Measurements from ENCODE around the gene TMEM121.

GRCh38 chr14:105519946-105520698 is 6.3 kb upstream of the TMEM121 start:
- TF ChIP-seq, protein P1, sequence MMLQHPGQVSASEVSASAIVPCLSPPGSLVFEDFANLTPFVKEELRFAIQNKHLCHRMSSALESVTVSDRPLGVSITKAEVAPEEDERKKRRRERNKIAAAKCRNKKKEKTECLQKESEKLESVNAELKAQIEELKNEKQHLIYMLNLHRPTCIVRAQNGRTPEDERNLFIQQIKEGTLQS (IDR thresholded peaks at IDR 0.05), result no peak
- TF ChIP-seq, protein P2, sequence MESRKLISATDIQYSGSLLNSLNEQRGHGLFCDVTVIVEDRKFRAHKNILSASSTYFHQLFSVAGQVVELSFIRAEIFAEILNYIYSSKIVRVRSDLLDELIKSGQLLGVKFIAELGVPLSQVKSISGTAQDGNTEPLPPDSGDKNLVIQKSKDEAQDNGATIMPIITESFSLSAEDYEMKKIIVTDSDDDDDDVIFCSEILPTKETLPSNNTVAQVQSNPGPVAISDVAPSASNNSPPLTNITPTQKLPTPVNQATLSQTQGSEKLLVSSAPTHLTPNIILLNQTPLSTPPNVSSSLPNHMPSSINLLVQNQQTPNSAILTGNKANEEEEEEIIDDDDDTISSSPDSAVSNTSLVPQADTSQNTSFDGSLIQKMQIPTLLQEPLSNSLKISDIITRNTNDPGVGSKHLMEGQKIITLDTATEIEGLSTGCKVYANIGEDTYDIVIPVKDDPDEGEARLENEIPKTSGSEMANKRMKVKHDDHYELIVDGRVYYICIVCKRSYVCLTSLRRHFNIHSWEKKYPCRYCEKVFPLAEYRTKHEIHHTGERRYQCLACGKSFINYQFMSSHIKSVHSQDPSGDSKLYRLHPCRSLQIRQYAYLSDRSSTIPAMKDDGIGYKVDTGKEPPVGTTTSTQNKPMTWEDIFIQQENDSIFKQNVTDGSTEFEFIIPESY (IDR thresholded peaks at IDR 0.05), result no peak
- no peak for TF ChIP-seq TAF1 (conservative IDR thresholded peaks at IDR 0.05)
- no peak for TF ChIP-seq CTCF (IDR thresholded peaks at IDR 0.05; ENCODE audit: low read depth, low read length, missing input control)
- TF ChIP-seq HNF4A (conservative IDR thresholded peaks at IDR 0.05), result no peak
- no peak for TF ChIP-seq MAX (IDR thresholded peaks at IDR 0.05)
- no peak for TF ChIP-seq FOXA2 (IDR thresholded peaks at IDR 0.05)
- TF ChIP-seq SP1 (IDR thresholded peaks at IDR 0.05), result no peak
- TF ChIP-seq GABPA (IDR thresholded peaks at IDR 0.05 in 1 of 2, conservative IDR thresholded peaks at IDR 0.05 in 1 of 2), result no peak
